ENCODE measurements around the gene TAS2R41.

The TAS2R41 gene

DNA sequence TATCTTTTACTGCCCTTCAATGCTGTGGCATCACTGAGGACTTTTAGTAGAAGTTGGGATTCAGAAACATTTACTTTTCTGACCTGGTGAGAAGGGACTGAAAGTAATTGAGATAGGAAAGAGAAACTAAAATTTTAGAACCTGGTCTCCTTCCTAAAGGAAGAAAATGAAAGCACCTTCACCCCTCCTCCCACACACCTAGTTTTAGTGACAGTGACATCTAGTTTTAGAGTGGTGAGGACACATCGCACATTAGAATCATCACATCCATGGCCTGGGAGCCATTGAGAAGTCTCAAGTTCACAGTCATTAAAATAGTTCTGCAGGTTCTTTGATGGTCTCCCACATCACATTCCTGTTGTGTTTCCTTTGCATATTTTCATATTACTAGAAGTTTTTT, 16.1 kb downstream of the TAS2R41 start:
- DNase-seq (ENCODE audit: low read depth): no peak

DNA sequence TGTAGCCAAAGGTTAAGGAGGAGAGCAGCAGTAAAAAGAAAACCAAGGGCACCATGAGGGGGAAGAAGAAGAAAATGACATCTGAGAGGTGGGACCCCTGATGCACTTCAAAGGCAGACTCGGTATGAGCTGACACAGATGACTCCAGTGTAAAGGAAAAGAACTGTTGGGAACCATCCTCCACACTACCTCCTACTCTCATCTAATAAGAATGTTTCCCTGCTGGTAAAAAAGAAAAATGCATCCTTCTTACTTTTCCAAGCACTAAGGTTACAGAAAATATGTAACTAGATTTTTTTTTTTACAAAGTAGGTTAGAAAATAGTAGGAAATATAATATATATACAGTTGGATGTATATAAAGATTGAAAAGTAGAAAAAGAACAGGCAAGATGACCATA, 16.9 kb downstream of the TAS2R41 start:
- DNase-seq (ENCODE audit: low read depth): no peak

DNA sequence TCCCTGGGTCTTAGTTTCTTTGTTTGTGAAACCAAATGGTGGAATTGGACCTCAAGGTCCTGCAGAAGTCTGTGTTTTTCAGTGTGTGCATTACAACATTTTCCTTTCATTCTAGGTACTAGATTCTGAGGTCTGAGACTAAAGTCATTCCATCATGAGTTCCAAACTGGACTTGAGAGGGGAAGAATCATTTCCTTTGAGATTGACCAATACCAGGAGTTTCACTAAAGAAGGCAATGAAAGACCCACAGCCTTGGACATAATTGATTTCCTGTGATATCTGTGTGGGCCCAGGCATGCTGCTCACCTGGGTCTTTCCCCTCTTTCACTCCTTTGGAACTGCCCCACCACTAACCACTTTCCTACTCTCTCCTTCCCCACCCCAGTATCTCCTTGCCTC, 18.2 kb downstream of the TAS2R41 start:
- DNase-seq (ENCODE audit: low read depth): no peak

DNA sequence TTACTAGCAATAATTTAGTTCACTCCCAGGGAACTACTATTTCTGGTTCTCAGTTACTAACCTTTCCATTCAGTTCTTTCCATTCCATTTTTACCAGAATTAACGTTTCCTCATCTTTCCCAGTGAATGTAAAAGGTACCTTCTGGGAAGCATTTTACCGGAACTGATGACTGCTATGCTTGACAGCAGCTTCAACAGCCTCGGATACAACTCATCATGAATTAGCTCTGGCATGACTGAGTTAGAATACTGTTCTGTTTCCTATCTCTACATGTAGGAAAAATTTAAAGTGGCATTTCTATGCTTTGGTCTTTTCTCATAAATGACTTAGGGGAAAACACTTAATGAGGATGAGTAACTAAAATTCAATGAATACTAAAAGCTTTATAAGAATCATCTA, 18.6 kb downstream of the TAS2R41 start:
- DNase-seq (ENCODE audit: low read depth): no peak

DNA sequence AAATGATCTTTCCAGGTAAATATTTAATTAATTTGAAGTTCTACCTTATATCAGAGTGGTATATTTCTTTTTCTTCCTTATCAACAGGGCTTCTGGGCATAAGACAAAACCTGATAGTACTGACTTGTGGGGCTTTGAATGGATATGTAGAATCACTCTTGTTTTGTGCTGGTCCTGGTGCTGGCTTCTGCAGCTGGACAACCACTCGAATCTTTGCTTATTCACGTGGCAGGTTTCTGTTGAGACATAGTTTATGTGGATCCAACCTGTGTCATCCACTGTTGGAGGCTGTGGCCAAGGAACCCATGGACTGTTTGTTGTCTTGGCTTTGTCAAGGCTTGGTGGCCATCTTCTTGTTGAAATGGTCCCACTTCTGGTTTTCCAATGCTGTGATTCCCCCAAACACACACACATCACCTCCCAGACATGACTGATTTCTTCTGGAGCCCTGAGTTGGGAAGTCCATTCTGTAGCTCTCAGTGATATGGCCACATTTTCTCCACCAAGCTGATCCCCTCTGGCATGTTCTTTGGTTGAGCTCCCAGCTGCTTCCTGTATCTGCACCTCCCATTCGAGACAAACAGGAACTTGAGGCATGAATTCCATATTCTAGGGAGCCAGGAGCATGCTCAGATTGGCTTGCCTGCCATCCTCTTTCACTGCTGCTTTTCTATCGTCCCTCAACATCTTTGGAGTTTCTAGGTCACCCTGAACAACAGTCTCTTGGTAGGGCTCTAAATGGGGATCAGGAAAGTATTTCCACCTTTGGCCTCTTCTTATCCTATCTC, 19.5 kb downstream of the TAS2R41 start:
- no peak for DNase-seq (ENCODE audit: low read depth)

DNA sequence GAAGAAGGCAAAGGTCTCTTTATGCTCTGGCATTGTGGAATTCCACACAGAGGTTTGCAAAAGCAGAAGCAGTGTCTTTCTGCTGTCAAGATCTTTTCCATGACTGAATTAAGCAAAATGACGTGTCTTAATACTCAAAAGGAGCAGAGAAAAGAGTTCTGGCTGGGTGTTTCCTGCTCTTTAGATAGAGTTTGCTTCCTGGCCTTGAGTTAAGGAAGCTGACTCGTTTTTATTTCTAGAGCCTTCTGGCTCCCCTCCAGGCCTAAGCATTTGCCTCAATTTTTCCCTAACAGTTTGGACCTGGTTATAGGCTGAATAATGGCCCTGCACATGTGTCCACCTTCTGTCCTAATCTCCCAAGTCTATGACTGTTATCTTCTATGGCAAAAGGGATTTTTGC, 21.6 kb downstream of the TAS2R41 start:
- DNase-seq (ENCODE audit: low read depth): no peak

DNA sequence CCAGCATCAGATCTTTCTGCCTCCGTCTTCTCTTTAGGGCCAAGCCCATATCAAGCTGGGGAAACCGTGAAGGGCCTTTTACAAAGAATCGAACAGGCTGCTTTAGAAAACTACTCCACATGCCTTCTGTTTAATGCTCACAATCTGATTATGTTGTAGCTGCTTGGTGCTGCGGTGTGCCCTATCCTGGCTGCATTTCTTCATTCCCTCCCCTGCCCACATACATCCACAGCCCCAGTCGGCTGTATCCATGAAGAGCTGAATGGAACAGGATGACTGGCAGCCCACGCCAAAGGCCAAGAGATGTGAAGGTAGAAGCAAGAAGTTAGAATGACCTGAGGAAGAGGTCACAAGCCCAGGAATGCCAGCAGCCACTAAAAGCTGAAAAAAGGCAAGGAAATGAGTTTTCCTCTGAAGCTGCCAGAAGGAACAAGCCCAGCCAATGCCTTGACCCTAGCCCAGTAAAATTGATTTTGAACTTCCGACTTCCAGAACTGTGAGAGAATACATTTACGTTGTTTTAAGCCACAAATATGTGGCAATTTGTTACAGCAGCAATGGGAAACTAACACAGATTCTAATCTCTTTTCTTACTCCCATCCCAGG, 22.2 kb downstream of the TAS2R41 start:
- no peak for DNase-seq (ENCODE audit: low read depth)

DNA sequence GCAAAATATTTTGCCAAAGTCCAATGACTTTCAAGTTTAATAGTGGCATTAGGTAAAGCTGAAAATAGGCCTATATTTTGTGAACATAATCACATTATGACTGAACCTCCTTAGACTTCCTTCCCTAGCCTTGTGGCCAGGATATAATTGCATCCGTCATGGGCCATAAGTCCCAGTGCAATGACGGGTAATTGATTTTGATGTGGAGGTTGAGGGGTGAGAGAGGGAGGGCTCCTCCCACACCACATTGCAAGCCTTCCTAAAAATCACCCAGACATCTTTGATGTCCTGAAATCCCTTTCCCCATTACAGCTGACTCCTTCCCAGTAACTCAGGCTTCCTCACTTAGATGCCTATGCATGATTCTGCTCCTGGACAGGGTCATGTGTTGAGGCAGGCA, 25.6 kb downstream of the TAS2R41 start:
- no peak for DNase-seq (ENCODE audit: low read depth)

DNA sequence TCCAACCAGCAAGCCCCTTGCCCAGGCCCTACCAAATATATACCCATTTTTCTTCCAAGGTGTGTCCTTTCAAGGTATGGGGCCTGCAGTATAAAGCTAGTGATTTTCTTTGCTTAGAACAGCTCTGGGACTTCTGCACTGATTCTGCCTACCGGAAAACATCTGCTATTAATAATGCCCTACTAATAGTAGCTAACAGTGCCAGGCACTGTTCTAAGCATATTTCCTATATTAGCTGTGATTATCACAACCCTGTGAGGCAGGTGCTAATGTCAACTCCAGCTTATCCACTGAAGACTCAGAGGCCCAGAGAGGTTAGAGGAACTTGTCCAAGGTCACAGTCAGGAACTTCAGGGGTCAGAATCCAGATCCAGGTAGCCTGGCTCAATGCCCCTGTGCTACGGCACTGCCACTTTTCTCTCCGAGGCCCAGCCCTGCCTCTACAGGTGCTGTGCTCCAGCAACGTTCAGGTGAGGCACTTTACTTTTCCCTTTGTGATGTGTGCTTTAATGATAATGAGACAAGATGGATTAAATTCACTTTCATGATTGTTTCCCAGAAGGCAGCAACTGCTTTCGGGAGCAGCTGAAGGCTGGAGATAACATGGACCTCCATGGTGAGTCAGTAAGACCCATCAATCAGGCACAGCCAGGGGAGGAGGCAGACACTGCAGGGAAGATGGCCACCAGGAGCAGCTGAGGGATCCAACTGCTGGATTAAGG, 26.7 kb downstream of the TAS2R41 start:
- DNase-seq (ENCODE audit: low read depth): no peak

DNA sequence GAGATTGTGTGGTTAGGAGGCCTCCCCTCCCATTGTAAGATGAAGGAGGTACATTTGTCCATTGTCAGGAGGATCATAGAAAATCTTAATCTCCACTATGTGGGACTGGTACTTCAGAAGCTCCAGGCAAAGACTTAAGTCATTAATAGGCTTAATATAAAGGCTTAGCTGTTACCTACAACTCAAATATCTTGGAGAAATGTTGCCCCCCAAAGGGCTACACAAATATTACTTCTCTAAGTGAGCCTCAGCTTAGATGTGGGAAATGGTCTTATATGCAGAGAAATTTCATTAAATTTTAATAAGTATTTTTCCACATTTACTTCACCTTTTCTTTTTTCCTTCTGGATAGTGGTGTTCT, 27.2 kb downstream of the TAS2R41 start:
- no peak for DNase-seq (ENCODE audit: low read depth)

DNA sequence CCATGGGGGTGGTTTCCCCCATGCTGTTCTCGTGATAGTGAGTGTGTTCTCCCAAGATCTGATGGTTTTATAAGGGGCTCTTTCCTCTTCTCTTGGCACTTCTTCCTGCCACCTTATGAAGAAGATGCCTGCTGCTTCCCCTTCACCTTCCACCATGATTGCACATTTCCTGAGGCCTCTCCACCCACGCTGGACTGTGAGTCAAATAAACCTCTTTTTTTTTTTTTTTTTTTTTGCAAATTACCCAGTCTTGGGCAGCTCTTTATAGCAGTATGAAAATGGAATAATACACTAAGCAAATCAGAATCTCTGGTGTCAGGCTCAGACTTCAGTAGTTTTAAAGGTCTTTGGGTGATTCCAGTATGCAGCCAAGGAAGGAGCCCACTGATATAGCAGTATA, 28.2 kb downstream of the TAS2R41 start:
- no peak for DNase-seq (ENCODE audit: low read depth)

DNA sequence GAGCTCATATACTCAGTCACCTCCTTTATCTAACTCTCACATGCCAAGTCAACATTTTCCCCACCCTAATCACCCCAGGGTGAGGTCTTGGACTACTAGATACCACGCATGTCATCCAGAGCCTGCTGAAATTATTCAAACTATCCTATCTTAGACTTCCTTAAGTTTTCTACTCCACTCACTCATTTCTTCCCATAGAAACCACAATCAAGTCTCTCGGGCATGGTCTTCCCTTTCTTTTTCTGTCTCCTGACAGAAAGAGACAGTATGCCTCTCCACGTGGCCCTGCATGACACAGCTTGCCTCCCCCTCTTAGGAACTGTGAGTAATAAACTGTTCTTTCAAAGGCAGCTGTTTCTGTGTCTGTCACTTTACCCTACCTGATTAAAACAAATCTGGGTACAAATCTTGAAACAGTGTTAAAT, 29.4 kb downstream of the TAS2R41 start:
- no peak for DNase-seq (ENCODE audit: low read depth)

DNA sequence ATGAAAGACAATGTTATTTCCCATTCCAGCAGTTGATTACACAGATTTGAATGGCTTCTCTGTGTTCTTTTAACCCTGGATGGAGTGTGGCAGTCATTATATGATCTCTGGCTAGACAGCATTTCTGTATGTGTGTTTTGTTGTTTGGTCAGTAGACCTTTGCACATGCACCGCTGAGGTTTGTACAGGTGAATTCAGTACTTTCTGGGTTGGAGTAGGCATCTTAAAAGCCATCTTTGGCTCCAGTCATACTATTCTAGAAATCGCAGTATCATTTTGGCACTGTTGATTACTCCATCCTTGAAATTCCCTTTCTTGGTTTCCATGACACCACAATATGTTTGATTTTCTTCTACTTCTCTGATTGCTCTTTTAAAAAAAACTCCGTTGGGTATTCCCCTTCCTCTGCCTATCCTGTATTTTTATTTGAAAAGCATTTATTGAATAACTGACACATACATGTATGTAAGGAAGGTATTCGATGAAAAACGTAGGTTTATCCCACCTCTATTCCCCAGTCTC, 29.9 kb downstream of the TAS2R41 start:
- no peak for DNase-seq (ENCODE audit: low read depth)

DNA sequence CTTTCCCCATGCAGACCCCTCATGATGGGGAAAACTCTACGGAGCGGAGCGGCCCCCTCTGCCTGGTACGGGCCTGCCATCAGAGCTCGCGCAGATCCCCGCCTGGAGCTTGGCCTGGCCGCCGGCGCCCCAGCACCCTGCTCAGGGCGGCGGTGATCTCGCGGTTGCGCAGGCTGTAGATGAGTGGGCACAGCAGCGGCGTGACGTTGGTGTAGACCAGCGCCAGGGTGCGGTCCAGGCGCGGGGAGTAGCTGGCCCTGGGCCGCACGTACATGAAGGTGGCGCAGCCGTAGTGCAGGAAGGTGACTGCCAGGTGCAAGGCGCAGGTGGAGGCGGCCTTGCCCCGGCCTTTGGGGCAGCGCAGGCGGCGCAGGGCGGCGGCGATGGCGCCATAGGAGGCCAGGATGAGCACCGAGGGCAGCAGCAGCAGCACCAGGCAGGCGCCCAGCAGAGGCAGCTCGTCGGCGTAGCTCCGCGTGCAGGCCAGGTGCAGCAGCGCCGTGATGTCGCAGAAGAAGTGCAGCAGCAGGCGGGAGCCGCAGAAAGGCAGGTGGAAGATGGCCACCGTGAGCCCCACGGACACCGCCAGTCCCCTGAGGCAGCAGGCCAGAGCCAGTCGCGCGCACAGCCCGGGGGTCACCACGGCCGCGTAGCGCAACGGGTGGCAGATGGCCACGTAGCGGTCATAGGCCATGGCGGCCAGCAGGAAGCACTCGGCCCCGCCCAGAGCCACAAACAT, 33.4 kb downstream of the TAS2R41 start:
- no peak for DNase-seq (ENCODE audit: low read depth)

DNA sequence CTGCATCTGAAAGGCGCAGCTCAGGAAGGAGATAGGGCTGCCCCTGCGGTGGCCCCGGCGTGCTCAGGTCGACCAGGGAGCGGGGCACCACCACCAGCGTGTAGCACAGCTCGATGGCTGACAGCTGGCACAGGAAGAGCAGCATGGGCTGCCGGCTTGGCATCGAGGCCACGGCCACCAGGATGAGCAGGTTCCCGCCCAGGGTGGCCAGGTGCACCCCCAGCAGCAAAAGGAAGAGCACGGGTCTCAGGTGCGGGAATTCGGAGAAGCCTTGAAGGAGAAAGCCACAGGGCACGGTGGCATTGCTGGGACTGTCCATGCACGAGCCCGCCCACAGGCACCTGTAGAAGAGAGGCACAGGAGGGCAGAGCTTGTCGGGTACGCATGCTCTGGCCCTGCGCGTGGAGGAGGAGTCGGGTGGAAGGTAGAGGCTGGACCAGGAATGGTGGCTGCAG, 33.9 kb downstream of the TAS2R41 start:
- DNase-seq (ENCODE audit: low read depth): no peak

DNA sequence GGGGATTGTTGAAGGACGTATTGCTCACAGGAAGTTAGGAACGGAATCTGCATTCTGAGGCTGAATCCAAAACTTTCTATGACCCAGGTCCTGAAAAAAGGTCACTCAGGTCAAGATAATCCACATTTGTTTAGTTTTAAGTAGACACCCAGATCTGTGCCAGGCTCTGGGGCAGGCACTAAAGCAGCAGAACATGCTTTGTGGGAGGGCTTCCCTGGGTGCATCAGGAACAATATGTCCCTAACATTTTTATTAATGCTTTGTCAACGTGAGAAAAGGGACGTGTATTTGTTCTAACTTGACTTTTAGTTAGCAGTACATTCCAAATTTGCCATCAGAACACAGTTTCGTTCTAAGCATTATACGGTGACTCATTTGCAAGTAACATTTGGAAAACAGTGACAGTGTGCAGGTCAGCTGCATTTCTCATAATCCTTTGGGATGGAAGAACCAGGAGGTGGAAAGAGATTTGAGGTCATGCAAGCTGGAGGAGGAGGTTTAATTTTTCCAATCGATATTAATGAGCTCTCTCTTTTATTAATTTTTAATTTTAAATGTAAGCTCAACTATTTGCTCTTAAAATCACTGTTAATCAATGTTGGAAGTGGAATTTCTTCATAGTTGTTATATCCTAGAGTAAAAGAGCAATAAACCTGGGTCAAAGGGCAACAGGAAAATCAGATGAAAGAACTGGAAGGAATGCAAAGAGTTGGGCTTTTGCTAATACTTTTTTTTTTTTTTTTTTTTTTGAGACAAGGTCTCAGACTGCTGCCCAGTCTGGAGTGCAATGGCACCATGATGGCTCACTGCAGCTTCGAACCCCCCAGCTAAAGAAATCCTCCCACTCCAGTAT, 35.0 kb downstream of the TAS2R41 start:
- no peak for DNase-seq (ENCODE audit: low read depth)

DNA sequence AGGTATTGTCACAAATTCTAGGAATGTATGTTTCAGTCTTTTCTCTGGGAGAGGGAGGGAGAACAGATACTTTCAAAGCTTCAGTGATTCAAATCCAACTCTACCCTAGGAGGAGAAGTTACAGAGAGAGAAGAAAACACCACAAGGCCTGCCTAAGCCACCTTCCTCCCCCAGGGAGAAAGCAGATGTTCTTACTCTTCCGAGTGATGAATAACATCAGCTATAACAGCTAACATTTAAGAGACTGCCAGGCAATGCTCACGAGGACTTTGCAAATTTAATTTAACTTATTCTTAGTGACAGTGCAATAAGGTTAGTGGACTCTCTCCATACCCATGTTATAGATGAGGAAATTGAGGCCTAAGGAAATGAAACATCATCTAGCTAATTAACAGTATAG, 36.8 kb downstream of the TAS2R41 start:
- DNase-seq (ENCODE audit: low read depth): no peak

DNA sequence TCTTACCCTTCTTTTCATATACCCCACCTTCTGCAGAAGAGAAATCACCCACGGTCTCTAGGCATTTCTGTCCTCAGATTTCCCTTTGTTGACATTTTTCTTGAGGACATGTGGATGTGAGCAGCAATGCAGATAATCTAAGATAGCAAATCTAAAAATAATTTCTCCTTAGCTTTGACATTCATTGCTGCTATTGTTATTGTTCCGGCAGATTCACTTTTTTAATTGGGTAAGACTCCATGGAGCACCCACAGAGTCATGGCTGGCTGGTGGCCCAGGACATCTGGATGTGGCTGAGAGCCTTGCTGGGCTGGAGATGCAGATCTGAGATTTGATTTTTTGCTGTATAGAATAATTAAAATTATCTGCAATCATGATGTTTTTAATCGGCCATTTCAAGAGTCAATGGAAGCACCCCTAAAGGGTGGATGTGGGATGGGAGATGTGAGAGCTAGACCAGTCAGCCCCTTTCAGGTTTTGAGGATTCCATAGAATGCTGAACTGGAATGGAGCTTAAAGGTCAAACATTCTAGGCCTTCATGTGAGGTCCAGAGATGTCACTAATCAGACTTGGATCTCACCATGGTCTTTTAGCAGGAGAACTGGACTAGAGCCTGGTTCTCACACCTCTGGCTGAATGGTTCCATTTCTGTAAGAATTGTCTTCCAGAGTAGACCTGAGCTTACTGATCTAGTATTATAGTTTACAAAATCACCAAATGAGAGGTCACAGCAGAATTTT, 37.5 kb downstream of the TAS2R41 start:
- DNase-seq (ENCODE audit: low read depth): no peak

DNA sequence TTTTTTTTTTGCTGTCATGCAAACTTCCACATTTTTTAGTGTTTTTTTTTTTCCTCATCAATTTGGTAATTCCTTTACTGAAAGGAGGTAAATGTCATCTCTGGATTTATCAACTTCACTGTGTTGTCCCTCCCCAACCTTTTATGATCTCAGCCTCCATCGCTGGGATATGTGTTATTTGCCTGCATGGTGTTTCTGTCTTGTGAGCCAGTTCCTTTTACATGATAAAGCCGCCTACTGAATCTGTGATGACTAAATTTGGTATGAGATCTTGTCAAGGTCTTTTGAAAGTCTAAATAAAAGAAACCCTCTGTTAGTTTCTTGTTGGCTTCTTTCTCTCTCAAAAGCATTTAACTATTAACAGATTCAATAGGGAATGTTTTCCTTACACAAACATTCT, 39.3 kb downstream of the TAS2R41 start:
- DNase-seq (ENCODE audit: low read depth): no peak

DNA sequence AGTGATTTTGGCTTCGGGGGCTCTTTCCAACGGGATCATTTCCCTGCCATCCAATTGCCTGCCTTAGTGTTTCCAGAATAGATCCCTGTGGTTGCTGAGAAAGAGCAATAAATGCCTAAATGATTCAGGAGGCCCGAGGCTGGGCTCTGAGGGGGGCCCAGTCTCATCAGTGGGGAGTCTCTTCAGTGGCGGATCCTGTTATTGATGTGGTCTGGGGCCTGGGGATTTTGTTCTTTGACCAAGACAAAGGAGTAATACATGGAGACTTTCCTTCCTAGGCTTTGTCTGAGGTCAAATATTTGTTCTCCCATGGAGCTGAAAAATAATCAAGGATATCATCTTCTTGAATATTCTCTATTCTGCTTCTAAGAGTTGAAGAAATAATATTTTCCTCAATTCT, 40.8 kb downstream of the TAS2R41 start:
- DNase-seq (ENCODE audit: low read depth): no peak

DNA sequence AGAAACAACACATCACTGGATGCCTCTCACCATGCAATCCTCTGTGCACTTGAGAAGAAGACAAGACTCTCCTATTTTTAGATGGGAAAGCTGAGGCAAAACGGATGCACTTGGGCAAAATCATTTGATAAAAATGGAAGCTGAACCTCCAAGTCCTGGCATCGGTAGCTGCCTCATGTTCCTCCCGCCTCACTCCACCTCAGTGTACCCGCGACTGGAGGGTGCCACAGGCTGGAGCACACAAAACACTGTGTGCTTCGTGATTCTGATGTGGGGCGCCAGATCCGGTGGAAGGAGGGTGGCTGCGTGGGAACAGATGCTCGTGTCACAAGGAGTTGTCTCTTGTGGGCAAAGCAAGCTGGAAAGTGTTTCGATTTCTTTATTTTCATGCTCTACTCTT, 41.3 kb downstream of the TAS2R41 start:
- no peak for DNase-seq (ENCODE audit: low read depth)

Data from stimulated activated CD4-positive, alpha-beta T cell treated with anti-CD3 and anti-CD28 coated beads, Interleukin-2, amount 100 ng/mL, for 4 hours (primary cell).